ENCODE results near the gene CAMK1. TPM values are rescaled to one million over a fixed set of nuclear protein-coding genes. Genes with fewer than 3 reads are reported as not detected.

The CAMK1 gene
- total and polyA plus RNA-seq, 2 of the 4 experiments (the other 2 are of a cell fraction), result 33.3 to 36.4 TPM

DNA sequence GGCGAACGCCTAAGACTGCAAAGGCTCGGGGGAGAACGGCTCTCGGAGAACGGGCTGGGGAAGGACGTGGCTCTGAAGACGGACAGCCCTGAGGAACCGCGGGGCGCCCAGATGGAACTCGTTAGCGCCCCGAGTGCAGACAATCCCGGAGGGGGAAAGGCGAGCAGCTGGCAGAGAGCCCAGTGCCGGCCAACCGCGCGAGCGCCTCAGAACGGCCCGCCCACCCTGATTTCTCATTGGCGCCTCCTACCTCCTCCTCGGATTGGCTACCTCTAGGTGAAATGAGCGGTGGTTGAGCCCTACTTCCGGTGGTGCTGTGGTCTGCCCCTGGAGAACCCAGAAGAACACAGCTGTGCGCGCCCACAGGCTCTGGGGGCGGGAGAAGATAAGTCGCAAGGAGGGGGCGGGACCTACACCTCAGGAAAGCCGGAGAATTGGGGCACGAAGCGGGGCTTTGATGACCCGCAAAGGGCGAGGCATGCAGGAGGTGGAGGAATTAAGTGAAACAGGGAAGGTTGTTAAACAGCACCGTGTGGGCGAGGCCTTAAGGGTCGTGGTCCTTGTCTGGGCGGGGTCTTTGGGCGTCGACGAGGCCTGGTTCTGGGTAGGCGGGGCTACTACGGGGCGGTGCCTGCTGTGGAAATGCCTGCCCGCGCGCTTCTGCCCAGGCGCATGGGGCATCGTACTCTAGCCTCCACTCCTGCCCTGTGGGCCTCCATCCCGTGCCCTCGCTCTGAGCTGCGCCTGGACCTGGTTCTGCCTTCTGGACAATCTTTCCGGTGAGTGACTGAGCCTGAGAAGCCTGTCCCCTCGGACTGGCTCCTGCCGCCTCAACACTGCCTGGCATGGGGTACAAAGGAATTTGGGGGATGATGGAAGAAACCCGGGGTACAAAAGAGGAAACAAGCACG lies 19.8 kb downstream of the CAMK1 start, which contains the start of gene OGG1:
TSS of gene OGG1 (plus strand) at position 308 of the 911 bp plus-strand sequence. CDS start at position 643, 335 bp downstream.
- Histone ChIP-seq H2AK9ac (replicated peaks; ENCODE audit: low read depth, low read length, poor library complexity) (peak within 1 kb of the TSS; percentile 91), H3K14ac (replicated peaks; ENCODE audit: low read depth, low read length) (peak within 1 kb of the TSS; percentile 96), H2AFZ (replicated peaks; ENCODE audit: low read length, poor library complexity) (peak within 1 kb of the TSS; percentile 99), H3K79me1 (ENCODE audit: low read depth in 1 of 2, low read length in 2 of 2) (peaks cover 17 to 42% of the 10 kb centered on the region in 2 experiments), H3K23ac (ENCODE audit: low read depth, low read length) (peak within 1 kb of the TSS; percentile 89), H2BK5ac (ENCODE audit: low read depth, low read length, poor library complexity, severe bottlenecking) (peak within 1 kb of the TSS; percentile 95), H3K18ac (ENCODE audit: low read depth, low read length) (peak within 1 kb of the TSS; percentile 92), H3K4me1 (ENCODE audit: control insufficient read depth, insufficient read depth, low read length) (peaks cover 20% of the 10 kb centered on the region), H3K56ac (ENCODE audit: extremely low read depth, insufficient read depth, low read length) (peak within 1 kb of the TSS; percentile 98), H3K4ac (ENCODE audit: low read depth, low read length) (peak within 1 kb of the TSS; percentile 97), H2BK120ac (ENCODE audit: low read depth, low read length) (peak within 1 kb of the TSS; percentile 96), H3K4me3 (ENCODE audit: insufficient read depth, low read depth, low read length) (peak within 1 kb of the TSS; percentile 64), H2AK5ac (ENCODE audit: low read depth, low read length) (peak within 1 kb of the TSS; percentile 83), H2BK15ac (ENCODE audit: low read depth, low read length) (peak within 1 kb of the TSS; percentile 90; the same call in 2 of the 3 replicates), H3K27me3 (ENCODE audit: control insufficient read depth, insufficient read depth, low read length) (no peaks in the 10 kb centered on the region), H3K9me3 (ENCODE audit: control insufficient read depth, insufficient read depth, low read length) (no peaks in the 10 kb centered on the region), H3K27ac (ENCODE audit: insufficient read depth, low read length) (peak within 1 kb of the TSS; percentile 90), H4K20me1 (ENCODE audit: insufficient read depth, low read length) (no peaks in the 10 kb centered on the region), H4K5ac (ENCODE audit: low read depth, low read length) (peak within 1 kb of the TSS; percentile 78), H3K4me2 (ENCODE audit: low read depth, low read length) (peak within 1 kb of the TSS; percentile 82), H2BK20ac (ENCODE audit: low read depth, low read length) (peak within 1 kb of the TSS; percentile 74), H4K8ac (ENCODE audit: low read depth in 2 of 2, low read length in 2 of 2) (peak within 1 kb of the TSS; percentile 70 to 98), H3K9me1 (ENCODE audit: insufficient read depth, low read length) (peaks cover 17% of the 10 kb centered on the region), H3K9ac (ENCODE audit: low read depth, low read length) (peak within 1 kb of the TSS; percentile 82), H4K91ac (ENCODE audit: insufficient read depth, low read depth, low read length) (peak within 1 kb of the TSS; percentile 97), H3K36me3 (ENCODE audit: control insufficient read depth, insufficient read depth, low read length) (peaks cover 39% of the 10 kb centered on the region)
- no TSS peak for BruUV-seq (replicated peaks)
- ATAC-seq (ENCODE audit: low read depth) (peak; percentile 94), DNase-seq (peak; percentile 98)
- intact Hi-C loops (cut with micrococcal nuclease) (loop anchor here (1.0 kb wide), 1 partner anchor 19 kb away; the partner anchor contains the start of gene BRPF1), dilution Hi-C loops (cut with HindIII; ENCODE audit: low sequenced_read_pairs, unreplicated experiment) (no loop called here), in situ Hi-C loops (cut with MboI; ENCODE audit: low sequenced_read_pairs) (no loop called here)
- ChIA-PET POLR2A (ENCODE audit: unreplicated experiment) (interaction anchor here (1.6 kb wide), 1 partner anchor 17 kb away, joined by 5 read pairs; no protein-coding TSS in a partner anchor), CTCF (interaction anchor here (1.9 kb wide), 1 partner anchor 34 kb away, joined by 4 read pairs; no protein-coding TSS in a partner anchor)
- WGBS, 2 experiments (ENCODE audit: extremely low coverage in 2 of 2, insufficient read length in 1 of 2), result 0% methylated on average over 23 of the region's 60 CpGs; no CpG with 5 or more reads in 1 of the 2 experiments
- TF ChIP-seq FOS (IDR thresholded peaks at IDR 0.05; ENCODE audit: low read depth, low read length) (no peak), RFX5 (IDR thresholded peaks at IDR 0.05; ENCODE audit: low read depth, low read length) (no peak), MAZ (IDR thresholded peaks at IDR 0.05; ENCODE audit: borderline replicate concordance, low read depth, low read length) (no peak), RAD21 (IDR thresholded peaks at IDR 0.05; ENCODE audit: low read length) (no peak), SMC3 (IDR thresholded peaks at IDR 0.05; ENCODE audit: low read depth, low read length) (no peak), BHLHE40 (IDR thresholded peaks at IDR 0.05; ENCODE audit: low read depth, low read length) (no peak; the same call in 1 of the 2 replicates), CEBPB (IDR thresholded peaks at IDR 0.05; ENCODE audit: low read depth, low read length) (no peak), USF2 (IDR thresholded peaks at IDR 0.05; ENCODE audit: low read depth, low read length) (no peak), MXI1 (IDR thresholded peaks at IDR 0.05; ENCODE audit: borderline replicate concordance, low read depth, low read length) (peak; percentile 79), NFE2L2 (IDR thresholded peaks at IDR 0.05; ENCODE audit: low read depth, low read length) (no peak), RCOR1 (IDR thresholded peaks at IDR 0.05; ENCODE audit: insufficient replicate concordance, low read length) (no peak)
- TF ChIP-seq, protein P1, sequence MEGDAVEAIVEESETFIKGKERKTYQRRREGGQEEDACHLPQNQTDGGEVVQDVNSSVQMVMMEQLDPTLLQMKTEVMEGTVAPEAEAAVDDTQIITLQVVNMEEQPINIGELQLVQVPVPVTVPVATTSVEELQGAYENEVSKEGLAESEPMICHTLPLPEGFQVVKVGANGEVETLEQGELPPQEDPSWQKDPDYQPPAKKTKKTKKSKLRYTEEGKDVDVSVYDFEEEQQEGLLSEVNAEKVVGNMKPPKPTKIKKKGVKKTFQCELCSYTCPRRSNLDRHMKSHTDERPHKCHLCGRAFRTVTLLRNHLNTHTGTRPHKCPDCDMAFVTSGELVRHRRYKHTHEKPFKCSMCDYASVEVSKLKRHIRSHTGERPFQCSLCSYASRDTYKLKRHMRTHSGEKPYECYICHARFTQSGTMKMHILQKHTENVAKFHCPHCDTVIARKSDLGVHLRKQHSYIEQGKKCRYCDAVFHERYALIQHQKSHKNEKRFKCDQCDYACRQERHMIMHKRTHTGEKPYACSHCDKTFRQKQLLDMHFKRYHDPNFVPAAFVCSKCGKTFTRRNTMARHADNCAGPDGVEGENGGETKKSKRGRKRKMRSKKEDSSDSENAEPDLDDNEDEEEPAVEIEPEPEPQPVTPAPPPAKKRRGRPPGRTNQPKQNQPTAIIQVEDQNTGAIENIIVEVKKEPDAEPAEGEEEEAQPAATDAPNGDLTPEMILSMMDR (conservative IDR thresholded peaks at IDR 0.05; ENCODE audit: low read depth, low read length), result no peak

Data from IMR-90 (cell line).